HEK293 (cell line): ENCODE data around the gene MAP3K5.
A peak's percentile ranks its signal among the peaks of the same experiment; 100 is the strongest.

Source experiments
- CTCF ChIA-PET: fragments of 350-600 bp; formaldehyde crosslinking; extraction: SDS; loops from one replicate; lab custom pipeline; 2021; ENCODE audit warnings: antibody characterized with exemption; lab: Yijun Ruan, JAX
- POLR2A ChIA-PET: fragments of 300-600 bp; formaldehyde crosslinking; extraction: SDS; loops from one replicate; lab custom pipeline; 2020; ENCODE audit warnings: antibody characterized with exemption, inconsistent platforms; lab: Yijun Ruan, JAX
- H3K27ac ChIP-seq: fragments of 200-500 bp; sonication (Bioruptor generic); 2 replicates; pipeline ENCODE4 v1.5.1; 2014; ENCODE audit warnings: low read depth, low read length, control low read depth, inconsistent platforms; ENCODE audit errors: extremely low read depth
- H3K36me3 ChIP-seq, 2 experiments: fragments of 200-500 bp in 1 of 2; sonication (Bioruptor generic) in 1 of 2; 1 replicate in 1 of 2; 2 replicates in 1 of 2; pipeline ENCODE4 v1.5.1; 2014 to 2017; ENCODE audit warnings: inconsistent platforms in 2 of 2, low read length in 2 of 2; ENCODE audit not compliant: control insufficient read depth in 2 of 2, insufficient read depth in 1 of 2
- H3K4me1 ChIP-seq: fragments of 200-500 bp; sonication (Bioruptor generic); 2 replicates; pipeline ENCODE4 v1.5.1; 2014; ENCODE audit warnings: mild to moderate bottlenecking, low read length, inconsistent platforms; ENCODE audit not compliant: control insufficient read depth, insufficient read depth
- H3K4me3 ChIP-seq: 2 replicates; pipeline ENCODE4 v1.5.1; 2011; ENCODE audit warnings: low read depth, mild to moderate bottlenecking, control low read depth, low read length, moderate library complexity
- H3K9me3 ChIP-seq: fragments of 200-500 bp; sonication (Bioruptor generic); 2 replicates; pipeline ENCODE4 v1.5.1; 2014; ENCODE audit warnings: low read depth, low read length, inconsistent platforms; ENCODE audit not compliant: control insufficient read depth, insufficient read depth
- HOXD13 ChIP-seq: sonication (generic); formaldehyde crosslinking; IDR thresholded peaks from 2 replicates; pipeline ENCODE4 v1.8.0; 2022; ENCODE audit warnings: missing genetic modification reagents, borderline replicate concordance
- OSR2 ChIP-seq: fragments of 450-650 bp; formaldehyde crosslinking; IDR thresholded peaks from 2 replicates; pipeline ENCODE4 v1.5.1; 2016; ENCODE audit warnings: missing biosample characterization, missing genetic modification characterization
- OVOL3 ChIP-seq: fragments of 450-650 bp; formaldehyde crosslinking; IDR thresholded peaks from 2 replicates; pipeline ENCODE4 v1.5.1; 2016; ENCODE audit warnings: missing biosample characterization, missing genetic modification characterization
- PRDM6 ChIP-seq: fragments of 450-650 bp; formaldehyde crosslinking; IDR thresholded peaks from 2 replicates; pipeline ENCODE4 v1.5.1; 2017; ENCODE audit warnings: missing biosample characterization, missing genetic modification characterization
- SCRT2 ChIP-seq: fragments of 450-650 bp; formaldehyde crosslinking; IDR thresholded peaks from 2 replicates; pipeline ENCODE4 v1.5.1; 2016; ENCODE audit warnings: missing biosample characterization, missing genetic modification characterization
- ZNF155 ChIP-seq: fragments of 450-650 bp; formaldehyde crosslinking; IDR thresholded peaks from 2 replicates; pipeline ENCODE4 v1.5.1; 2016; ENCODE audit warnings: missing biosample characterization, missing genetic modification characterization
- ZNF175 ChIP-seq: fragments of 450-650 bp; formaldehyde crosslinking; IDR thresholded peaks from 2 replicates; pipeline ENCODE4 v1.5.1; 2016; ENCODE audit warnings: missing biosample characterization, missing genetic modification characterization
- ZNF394 ChIP-seq: fragments of 450-650 bp; formaldehyde crosslinking; IDR thresholded peaks from 2 replicates; pipeline ENCODE4 v1.5.1; 2016; ENCODE audit warnings: missing biosample characterization, missing genetic modification characterization, mild to moderate bottlenecking, moderate library complexity, borderline replicate concordance
- ZNF398 ChIP-seq: fragments of 450-650 bp; formaldehyde crosslinking; IDR thresholded peaks from 2 replicates; pipeline ENCODE4 v1.5.1; 2017; ENCODE audit warnings: missing biosample characterization, missing genetic modification characterization
- ZNF621 ChIP-seq: fragments of 450-650 bp; formaldehyde crosslinking; IDR thresholded peaks from 2 replicates; pipeline ENCODE4 v1.5.1; 2017; ENCODE audit warnings: missing biosample characterization, missing genetic modification characterization
- ZNF623 ChIP-seq: fragments of 450-650 bp; formaldehyde crosslinking; IDR thresholded peaks from 2 replicates; pipeline ENCODE4 v1.5.1; 2016; ENCODE audit warnings: missing biosample characterization, missing genetic modification characterization
- ZNF639 ChIP-seq: fragments of 450-650 bp; formaldehyde crosslinking; IDR thresholded peaks from 2 replicates; pipeline ENCODE4 v1.5.1; 2016; ENCODE audit warnings: missing biosample characterization, missing genetic modification characterization
- ZNF654 ChIP-seq: fragments of 450-650 bp; formaldehyde crosslinking; IDR thresholded peaks from 2 replicates; pipeline ENCODE4 v1.5.1; 2016; ENCODE audit warnings: low read depth, missing biosample characterization, missing genetic modification characterization
- ZNF792 ChIP-seq: fragments of 450-650 bp; formaldehyde crosslinking; IDR thresholded peaks from 2 replicates; pipeline ENCODE4 v1.5.1; 2016; ENCODE audit warnings: missing biosample characterization, missing genetic modification characterization
- TF ChIP-seq, protein P1 (sequence below): fragments of 450-650 bp; formaldehyde crosslinking; IDR thresholded peaks from 2 replicates; pipeline ENCODE4 v1.5.1; 2016; ENCODE audit warnings: missing biosample characterization, missing genetic modification characterization
- TF ChIP-seq, protein P2 (sequence below): fragments of 450-650 bp; formaldehyde crosslinking; IDR thresholded peaks from 2 replicates; pipeline ENCODE4 v1.5.1; 2016; ENCODE audit warnings: missing biosample characterization, missing genetic modification characterization, low read depth

The MAP3K5 gene

DNA sequence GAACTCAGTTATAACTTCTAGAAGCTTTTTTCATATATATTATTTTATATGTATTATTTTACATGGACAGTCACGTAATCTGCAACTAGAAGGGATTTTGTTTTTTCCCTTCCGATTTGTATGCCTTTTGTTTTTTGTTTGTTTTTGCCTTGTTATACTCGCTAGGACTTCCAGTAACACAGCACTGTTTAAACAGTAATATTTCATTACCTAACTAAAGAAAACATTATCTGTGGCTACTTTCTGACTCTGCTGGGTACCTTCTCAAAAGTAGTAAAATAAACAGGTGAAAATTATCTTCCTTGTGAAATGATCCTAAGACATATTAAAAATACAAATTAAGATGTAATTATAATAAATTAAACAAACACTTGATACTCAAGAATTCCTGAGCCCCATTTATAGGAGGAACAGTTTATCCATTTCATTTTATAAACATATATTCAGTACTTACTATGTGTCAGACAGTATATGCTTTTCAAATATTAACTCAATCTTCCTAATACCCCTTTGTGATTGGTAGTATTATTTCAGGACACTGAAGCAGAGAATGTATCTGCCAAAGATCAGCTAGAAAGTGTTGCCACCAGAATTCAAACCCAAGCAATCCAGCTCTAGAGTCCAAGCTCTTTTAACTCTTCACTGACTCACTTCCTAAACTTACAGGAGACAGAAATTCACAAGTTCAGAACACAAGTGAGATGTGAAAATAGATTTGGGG lies 65.3 kb downstream of the MAP3K5 start:
- ChIA-PET POLR2A (interaction anchor here (1.8 kb wide), 1 partner anchor 66 kb away, joined by 7 read pairs; the partner anchor contains the start of gene MAP3K5), CTCF (no interaction called here)
- Histone ChIP-seq H3K4me1 (peaks cover 11% of the 10 kb centered on the region; the same call in 1 of the 2 replicates), H3K4me3 (no peak overlapping the region), H3K36me3 (no peaks in the 10 kb centered on the region), H3K27ac (no peak overlapping the region), H3K9me3 (no peaks in the 10 kb centered on the region)
- TF ChIP-seq PRDM6 (tag by site-specific recombination) (peak; percentile 48; the same call in 1 of the 2 replicates), ZNF792 (no peak), ZNF621 (tag by site-specific recombination) (no peak), OSR2 (tag by site-specific recombination) (peak; percentile 17; the same call in 1 of the 2 replicates), ZNF394 (tag by site-specific recombination) (no peak), ZNF654 (tag by site-specific recombination) (no peak), ZNF155 (no peak)
- TF ChIP-seq, protein P1, sequence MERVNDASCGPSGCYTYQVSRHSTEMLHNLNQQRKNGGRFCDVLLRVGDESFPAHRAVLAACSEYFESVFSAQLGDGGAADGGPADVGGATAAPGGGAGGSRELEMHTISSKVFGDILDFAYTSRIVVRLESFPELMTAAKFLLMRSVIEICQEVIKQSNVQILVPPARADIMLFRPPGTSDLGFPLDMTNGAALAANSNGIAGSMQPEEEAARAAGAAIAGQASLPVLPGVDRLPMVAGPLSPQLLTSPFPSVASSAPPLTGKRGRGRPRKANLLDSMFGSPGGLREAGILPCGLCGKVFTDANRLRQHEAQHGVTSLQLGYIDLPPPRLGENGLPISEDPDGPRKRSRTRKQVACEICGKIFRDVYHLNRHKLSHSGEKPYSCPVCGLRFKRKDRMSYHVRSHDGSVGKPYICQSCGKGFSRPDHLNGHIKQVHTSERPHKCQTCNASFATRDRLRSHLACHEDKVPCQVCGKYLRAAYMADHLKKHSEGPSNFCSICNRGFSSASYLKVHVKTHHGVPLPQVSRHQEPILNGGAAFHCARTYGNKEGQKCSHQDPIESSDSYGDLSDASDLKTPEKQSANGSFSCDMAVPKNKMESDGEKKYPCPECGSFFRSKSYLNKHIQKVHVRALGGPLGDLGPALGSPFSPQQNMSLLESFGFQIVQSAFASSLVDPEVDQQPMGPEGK (tag by site-specific recombination), result no peak

GRCh38 chr6:136725124-136725523 lies 67.2 kb downstream of the MAP3K5 start:
- Histone ChIP-seq H3K9me3 (no peaks in the 10 kb centered on the region; the same call in 1 of the 2 replicates), H3K4me1 (peaks cover 11% of the 10 kb centered on the region; the same call in 1 of the 2 replicates), H3K27ac (no peak overlapping the region), H3K4me3 (no peak overlapping the region), H3K36me3 (no peaks in the 10 kb centered on the region)
- CTCF ChIA-PET, result interaction anchor here (1.5 kb wide), 1 partner anchor 81 kb away, joined by 6 read pairs; no protein-coding TSS in a partner anchor
- POLR2A ChIA-PET, result no interaction called here
- TF ChIP-seq HOXD13 (CRISPR knock-in tag), result no peak
- TF ChIP-seq, all 188 proteins: peak for 0

DNA sequence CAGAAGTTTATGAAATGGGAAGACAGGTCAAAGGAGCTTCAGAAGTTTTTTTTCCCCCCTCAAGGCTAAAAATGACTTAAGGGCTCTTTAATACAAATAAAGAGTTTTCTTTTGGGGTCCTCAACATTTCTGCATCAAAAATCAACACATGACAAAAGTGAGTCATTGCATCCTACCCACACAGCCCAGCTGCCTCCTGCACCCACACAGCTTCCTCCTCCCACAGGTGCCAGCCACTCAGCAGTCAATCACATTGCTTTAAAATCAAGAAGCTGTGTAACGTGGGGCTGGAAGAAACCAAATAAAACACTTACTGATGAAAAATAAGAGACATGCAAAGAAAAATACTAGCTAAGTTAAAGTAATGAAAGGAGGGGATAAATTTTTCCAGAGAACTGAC lies 68.5 kb downstream of the MAP3K5 start:
- ChIA-PET CTCF (interaction anchor here (0.6 to 1.6 kb wide), 5 partner anchors 9 to 1222 kb away, joined by 3 to 6 read pairs (median 3); partner anchors contain the start of gene MAP3K5), POLR2A (no interaction called here)
- H3K4me1 ChIP-seq, result peaks cover 8% of the 10 kb centered on the region; the same call in 1 of the 2 replicates
- no peak overlapping the region for H3K27ac ChIP-seq
- no peaks in the 10 kb centered on the region; the same call in 1 of the 2 replicates for H3K9me3 ChIP-seq
- no peaks in the 10 kb centered on the region for H3K36me3 ChIP-seq
- H3K4me3 ChIP-seq, result no peak overlapping the region
- TF ChIP-seq SCRT2 (tag by site-specific recombination) (peak; percentile 62), ZNF623 (tag by site-specific recombination) (no peak), ZNF639 (no peak), OVOL3 (tag by site-specific recombination) (no peak), ZNF398 (tag by site-specific recombination) (no peak), ZNF175 (tag by site-specific recombination) (no peak)
- TF ChIP-seq, protein P2, sequence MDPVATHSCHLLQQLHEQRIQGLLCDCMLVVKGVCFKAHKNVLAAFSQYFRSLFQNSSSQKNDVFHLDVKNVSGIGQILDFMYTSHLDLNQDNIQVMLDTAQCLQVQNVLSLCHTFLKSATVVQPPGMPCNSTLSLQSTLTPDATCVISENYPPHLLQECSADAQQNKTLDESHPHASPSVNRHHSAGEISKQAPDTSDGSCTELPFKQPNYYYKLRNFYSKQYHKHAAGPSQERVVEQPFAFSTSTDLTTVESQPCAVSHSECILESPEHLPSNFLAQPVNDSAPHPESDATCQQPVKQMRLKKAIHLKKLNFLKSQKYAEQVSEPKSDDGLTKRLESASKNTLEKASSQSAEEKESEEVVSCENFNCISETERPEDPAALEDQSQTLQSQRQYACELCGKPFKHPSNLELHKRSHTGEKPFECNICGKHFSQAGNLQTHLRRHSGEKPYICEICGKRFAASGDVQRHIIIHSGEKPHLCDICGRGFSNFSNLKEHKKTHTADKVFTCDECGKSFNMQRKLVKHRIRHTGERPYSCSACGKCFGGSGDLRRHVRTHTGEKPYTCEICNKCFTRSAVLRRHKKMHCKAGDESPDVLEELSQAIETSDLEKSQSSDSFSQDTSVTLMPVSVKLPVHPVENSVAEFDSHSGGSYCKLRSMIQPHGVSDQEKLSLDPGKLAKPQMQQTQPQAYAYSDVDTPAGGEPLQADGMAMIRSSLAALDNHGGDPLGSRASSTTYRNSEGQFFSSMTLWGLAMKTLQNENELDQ (tag by site-specific recombination), result no peak
